ENCODE results near the gene ID2. TPM values are rescaled to one million over a fixed set of nuclear protein-coding genes. Genes with fewer than 3 reads are reported as not detected.

ID2 gene
- total and polyA plus RNA-seq, 8 donors = 40.6 to 255 (median 117) TPM

GRCh38 chr2:8671802-8672201 lies 10.1 kb upstream of the ID2 start:
- Histone ChIP-seq H3K27ac (no peak overlapping the region), H3K4me3 (no peak overlapping the region), H3K36me3 (no peaks in the 10 kb centered on the region), H3K4me1 (peaks cover 7 to 12% (median 10%) of the 10 kb centered on the region in 4 donors), H3K27me3 (peaks cover 0 to 19% (median 5%) of the 10 kb centered on the region in 3 donors), H3K9me3 (peaks cover 0 to 15% (median 9%) of the 10 kb centered on the region in 4 donors)
- intact Hi-C loops (cut with DNase I; ENCODE audit: low total_unique reads) = no loop called here
- no peak for DNase-seq
- TF ChIP-seq POLR2AphosphoS5 (IDR thresholded peaks at IDR 0.05) (no peak), POLR2A (IDR thresholded peaks at IDR 0.05) (no peak), EP300 (IDR thresholded peaks at IDR 0.05) (no peak), CTCF (IDR thresholded peaks at IDR 0.05) (no peak)
- WGBS, 5 donors = 88 to 94% (median 90%) methylated on average over 3 of the region's 3 CpGs

- DNase-seq = no peak
- no peak overlapping the region for H3K4me3 ChIP-seq
- WGBS, 5 donors = 68 to 96% (median 87%) methylated on average over 3 of the region's 3 CpGs
- H3K9me3 ChIP-seq = peaks cover 0 to 15% (median 9%) of the 10 kb centered on the region in 4 donors
- intact Hi-C loops (cut with DNase I; ENCODE audit: low total_unique reads) = no loop called here
- no peak overlapping the region for H3K27ac ChIP-seq
- no peaks in the 10 kb centered on the region for H3K36me3 ChIP-seq
- no peak for TF ChIP-seq POLR2A (IDR thresholded peaks at IDR 0.05)
- TF ChIP-seq EP300 (IDR thresholded peaks at IDR 0.05) = no peak
- TF ChIP-seq POLR2AphosphoS5 (IDR thresholded peaks at IDR 0.05) = no peak
- no peak for TF ChIP-seq CTCF (IDR thresholded peaks at IDR 0.05)
- H3K4me1 ChIP-seq = peaks cover 16 to 24% (median 21%) of the 10 kb centered on the region in 4 donors
- H3K27me3 ChIP-seq = peaks cover 0 to 24% (median 5%) of the 10 kb centered on the region in 3 donors
Measured at GRCh38 chr2:8672940-8673339, 8.9 kb upstream of the ID2 start.

- intact Hi-C loops (cut with DNase I; ENCODE audit: low total_unique reads) = no loop called here
- Histone ChIP-seq H3K27ac (no peak overlapping the region), H3K36me3 (no peaks in the 10 kb centered on the region), H3K4me3 (no peak overlapping the region), H3K9me3 (peaks cover 0 to 15% (median 9%) of the 10 kb centered on the region in 4 donors), H3K4me1 (peaks cover 21 to 28% (median 25%) of the 10 kb centered on the region in 4 donors), H3K27me3 (peaks cover 0 to 24% (median 5%) of the 10 kb centered on the region in 3 donors)
- no peak for TF ChIP-seq CTCF (IDR thresholded peaks at IDR 0.05)
- 94 to 97% (median 96%) methylated on average over 2 to 3 of the region's 3 CpGs for WGBS, 5 donors
- no peak for DNase-seq
Measured at GRCh38 chr2:8673381-8673780, 8.5 kb upstream of the ID2 start.

GRCh38 chr2:8674420-8675009 lies 7.3 kb upstream of the ID2 start:
- WGBS, 5 donors = 95 to 97% (median 95%) methylated on average over 8 of the region's 8 CpGs
- intact Hi-C loops (cut with DNase I; ENCODE audit: low total_unique reads) = no loop called here

More at GRCh38 chr2:8674420-8675009, 7.3 kb upstream of the ID2 start:
- peaks cover 0 to 15% (median 9%) of the 10 kb centered on the region in 4 donors for H3K9me3 ChIP-seq
- H3K27me3 ChIP-seq = peaks cover 0 to 24% (median 5%) of the 10 kb centered on the region in 3 donors
- TF ChIP-seq CTCF (IDR thresholded peaks at IDR 0.05) (no peak), EP300 (IDR thresholded peaks at IDR 0.05) (no peak)
- no peak for DNase-seq
- H3K27ac ChIP-seq = no peak overlapping the region
- H3K4me3 ChIP-seq = no peak overlapping the region
- peaks cover 26 to 34% (median 33%) of the 10 kb centered on the region in 4 donors for H3K4me1 ChIP-seq
- H3K36me3 ChIP-seq = no peaks in the 10 kb centered on the region
